ENCODE measurements around the gene PRR11. TPM values are rescaled to one million over a fixed set of nuclear protein-coding genes. Genes with fewer than 3 reads are reported as not detected.
A peak's percentile ranks its signal among the peaks of the same experiment; 100 is the strongest.
"Not testable (repeated sequence)": the region's sequence is repeated elsewhere in the genome, so short reads cannot be mapped to it uniquely, and the experiment has no call there.

PRR11 gene
- 22.0 and 22.9 TPM in 2 replicates for total RNA-seq (2014; rRNA removed; shearing (Covaris generic))
- polyA plus RNA-seq (2015; cell fraction: cytosol; rRNA removed) = 60.9 and 73.6 TPM in 2 replicates
- polyA plus RNA-seq (2015; cell fraction: nucleus; rRNA removed) = 12.6 and 14.6 TPM in 2 replicates

DNA sequence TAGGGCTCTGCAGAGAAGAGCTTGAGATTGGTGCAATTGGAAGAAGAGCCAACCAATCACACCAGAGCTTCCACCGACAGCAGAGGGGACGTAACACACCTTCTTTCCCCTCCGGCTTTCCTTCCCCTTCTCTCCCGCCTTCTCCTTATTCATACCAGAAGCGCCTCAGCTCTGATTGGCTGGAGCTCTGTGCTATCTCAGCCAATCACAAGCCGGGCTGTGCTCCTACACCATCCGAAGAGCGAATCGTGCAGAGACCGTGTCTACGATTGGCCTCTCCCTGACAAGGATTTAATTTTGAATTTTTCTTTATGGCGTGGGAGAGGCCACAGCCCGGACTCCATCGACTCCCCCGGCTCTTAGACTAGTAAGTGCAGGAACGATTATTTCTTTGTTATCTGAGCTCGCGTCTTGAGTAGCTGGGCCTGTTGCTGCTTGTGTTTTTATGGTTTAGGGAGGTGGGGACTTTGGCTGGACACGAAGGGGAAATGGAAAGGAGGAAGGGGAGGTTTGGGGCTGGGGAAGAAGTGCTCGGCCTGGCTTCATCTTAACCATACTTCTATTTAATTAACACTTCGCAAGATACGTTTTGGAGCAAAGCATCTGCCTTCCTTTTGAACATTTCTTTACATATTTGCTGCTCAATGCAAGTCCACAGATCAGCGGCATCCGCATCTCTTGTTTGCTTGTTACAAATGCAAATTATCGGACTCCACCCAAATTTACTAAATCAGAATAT, at the start of gene PRR11:
Gene PRR11, plus strand, starts transcription at position 308 of the 739 bp plus-strand sequence. CDS start 14,007 bp downstream, outside the sequence.
- in situ Hi-C loops (cut with HindIII; ENCODE audit: low pct_unique_long_range_greater_than_20kb, low sequenced_read_pairs) = no loop called here
- DNase-seq (ENCODE audit: low read depth, low spot score) = peak; percentile 100

DNA sequence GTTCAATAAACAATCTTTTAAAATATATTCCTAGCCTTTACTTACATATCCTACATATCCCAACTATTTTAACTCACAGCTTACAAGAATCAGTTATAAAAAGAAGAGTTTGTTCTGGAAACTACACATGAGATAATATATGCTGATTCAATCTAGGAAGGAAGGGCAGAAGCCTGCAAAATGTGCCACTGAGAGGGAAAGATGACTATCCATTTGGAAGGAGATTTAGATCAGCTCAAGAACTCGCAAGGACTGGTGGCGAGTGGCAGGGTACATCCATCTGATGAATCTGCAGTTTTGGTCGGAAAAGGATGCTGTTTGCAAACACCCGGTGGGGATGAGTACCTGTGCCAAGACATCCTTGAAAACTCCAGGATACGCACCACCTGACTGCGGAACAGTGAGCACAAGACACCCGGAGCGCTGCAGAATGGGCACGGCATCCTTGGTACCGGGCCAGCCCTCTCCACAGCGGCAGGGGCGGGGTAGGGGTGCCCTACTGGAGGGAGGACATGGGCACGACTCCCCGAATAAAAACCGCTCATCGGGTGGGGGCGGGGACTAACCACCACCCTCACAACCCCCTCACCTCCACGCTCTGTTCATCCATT, 49.6 kb upstream of the PRR11 start:
- peak; percentile 58 for DNase-seq (ENCODE audit: low read depth, low spot score)
- in situ Hi-C loops (cut with HindIII; ENCODE audit: low pct_unique_long_range_greater_than_20kb, low sequenced_read_pairs) = no loop called here

DNA sequence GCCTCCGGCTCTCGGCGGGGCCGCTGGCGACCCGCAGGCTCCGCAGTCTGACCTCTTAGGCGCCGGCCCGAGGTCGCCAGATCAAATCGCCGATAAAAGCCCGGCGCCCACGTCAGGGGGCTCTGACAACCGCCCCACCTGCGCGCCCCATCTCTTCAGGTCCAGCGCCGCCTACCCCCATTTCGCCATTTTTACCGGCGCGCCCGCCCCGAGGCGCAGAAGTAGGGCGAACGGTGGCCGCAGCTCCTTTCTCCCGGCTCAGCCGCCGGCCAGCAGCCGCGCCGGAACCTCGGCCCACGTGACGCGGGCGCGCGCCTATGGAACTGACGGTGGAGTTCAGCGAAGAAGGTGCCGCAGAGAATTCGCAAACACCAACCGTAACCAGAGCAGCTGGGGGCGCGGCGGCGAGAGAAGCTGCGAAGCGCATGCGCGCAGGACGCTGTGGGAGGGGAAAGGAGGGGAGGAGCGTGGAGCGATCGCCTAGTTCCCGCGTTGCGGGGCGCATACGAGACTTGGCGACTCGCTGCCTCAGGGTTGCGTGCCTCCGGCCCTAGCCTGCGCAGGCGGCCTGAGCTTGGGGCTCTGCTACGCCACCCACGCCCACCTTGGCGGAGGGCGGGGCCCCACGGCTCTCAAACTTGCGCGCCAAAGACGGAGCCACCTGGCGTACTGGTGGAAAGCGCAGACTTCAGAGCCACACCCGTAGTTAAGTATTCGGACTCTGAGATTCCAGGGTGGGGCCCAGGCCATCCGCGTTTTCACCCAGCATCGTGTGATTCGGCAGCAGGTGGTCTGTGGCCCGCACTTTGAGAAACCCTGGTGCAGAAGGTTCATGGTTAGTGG, 48.9 kb upstream of the PRR11 start, which contains the start of gene TRIM37:
Gene TRIM37, minus strand, starts transcription at position 418 of the 843 bp plus-strand sequence. CDS start 419 bp downstream, outside the sequence.
- in situ Hi-C loops (cut with HindIII; ENCODE audit: low pct_unique_long_range_greater_than_20kb, low sequenced_read_pairs) = no loop called here

DNA sequence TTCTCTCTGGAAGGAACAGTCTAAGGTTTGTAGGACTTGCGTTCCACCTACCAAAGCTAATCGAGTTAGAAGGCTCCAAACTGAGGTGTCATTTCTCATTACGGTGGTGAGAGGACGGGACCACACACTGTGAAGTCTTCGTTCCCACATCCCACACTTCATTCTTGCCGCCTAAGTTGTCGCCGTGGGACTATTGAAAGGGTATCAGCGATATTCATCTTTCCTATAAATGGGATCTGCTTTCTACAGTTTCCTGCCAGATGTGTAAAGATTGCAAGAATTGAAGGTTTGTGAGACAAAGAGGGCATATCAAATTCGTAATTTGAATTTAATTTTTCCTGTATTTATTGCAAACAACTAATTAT, 48.3 kb upstream of the PRR11 start:
- in situ Hi-C loops (cut with HindIII; ENCODE audit: low pct_unique_long_range_greater_than_20kb, low sequenced_read_pairs) = no loop called here
- no peak for DNase-seq (ENCODE audit: low read depth, low spot score)

More for the DNA sequence above, 48.9 kb upstream of the PRR11 start, which contains the start of gene TRIM37:
- peak; percentile 100 for DNase-seq (ENCODE audit: low read depth, low spot score)

DNA sequence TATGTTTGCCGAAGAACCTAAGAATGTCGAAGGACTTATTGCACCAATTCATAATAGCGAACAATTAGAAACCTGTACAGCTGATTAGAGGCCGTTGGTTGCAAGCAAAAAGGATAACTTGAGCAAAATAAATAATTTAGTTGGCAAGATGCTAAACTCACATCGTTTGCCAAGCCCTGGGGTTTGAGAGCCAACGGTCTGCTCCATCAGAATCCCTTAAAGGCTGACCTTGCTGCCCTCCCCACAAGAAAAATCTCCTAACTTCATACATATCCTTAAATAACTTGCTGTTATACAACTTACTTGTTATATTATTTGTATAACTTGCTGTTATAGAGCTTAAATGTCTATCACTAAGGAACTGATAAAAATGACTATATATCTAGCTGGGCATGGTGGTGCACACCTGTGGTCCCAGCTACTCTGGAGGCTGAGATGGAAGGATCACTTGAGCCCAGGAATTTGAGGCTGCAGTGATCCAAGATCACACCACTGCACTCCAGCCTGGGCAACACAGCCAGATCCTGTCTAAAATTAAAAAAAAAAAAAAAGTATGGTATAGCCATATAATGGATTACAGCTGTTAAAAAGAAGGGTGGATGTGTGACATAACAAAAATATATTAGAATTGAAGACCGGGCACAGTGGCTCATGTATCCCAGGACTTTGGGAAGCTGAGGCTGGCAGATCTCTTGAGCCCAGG, 47.0 kb upstream of the PRR11 start:
- DNase-seq (ENCODE audit: low read depth, low spot score) = no peak
- in situ Hi-C loops (cut with HindIII; ENCODE audit: low pct_unique_long_range_greater_than_20kb, low sequenced_read_pairs) = no loop called here

DNA sequence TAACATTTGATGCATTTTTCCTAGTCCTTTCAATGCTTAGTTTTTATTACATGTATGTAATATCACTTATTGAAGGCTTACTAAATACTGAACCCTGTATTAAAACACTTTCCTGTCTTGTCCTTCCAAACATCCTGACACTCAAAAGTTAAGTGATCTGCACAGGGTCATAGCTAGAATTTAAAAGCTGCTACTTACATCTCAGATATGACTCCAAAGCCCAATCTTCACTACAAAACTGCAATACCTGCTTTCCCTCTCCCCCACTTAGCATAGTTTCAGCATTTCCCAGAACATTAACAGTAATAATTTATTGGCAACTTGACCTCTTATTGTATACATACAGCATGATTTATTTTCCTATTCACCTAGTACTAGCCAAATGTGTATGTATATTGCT, 44.6 kb upstream of the PRR11 start:
- in situ Hi-C loops (cut with HindIII; ENCODE audit: low pct_unique_long_range_greater_than_20kb, low sequenced_read_pairs) = no loop called here

DNA sequence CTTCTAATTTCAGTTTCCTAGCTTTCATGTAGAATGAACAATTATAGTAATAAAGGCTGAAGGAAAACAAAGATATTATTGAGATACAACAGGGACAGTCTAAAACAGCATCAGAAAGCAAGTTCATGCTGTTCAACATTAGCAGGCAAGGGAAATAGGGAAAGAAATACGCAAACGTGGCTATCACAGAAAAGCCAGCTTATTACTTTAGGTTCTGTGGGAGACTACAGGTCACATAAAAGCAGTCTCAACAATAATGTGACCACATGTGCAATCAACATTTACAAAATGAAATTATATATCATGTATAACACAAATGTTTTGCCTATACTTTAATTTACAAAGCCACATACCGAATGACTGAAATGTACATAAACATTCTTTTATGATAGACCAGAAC, 44.0 kb upstream of the PRR11 start:
- no peak for DNase-seq (ENCODE audit: low read depth, low spot score)
- in situ Hi-C loops (cut with HindIII; ENCODE audit: low pct_unique_long_range_greater_than_20kb, low sequenced_read_pairs) = no loop called here

More for the DNA sequence above, 44.6 kb upstream of the PRR11 start:
- no peak for DNase-seq (ENCODE audit: low read depth, low spot score)

DNA sequence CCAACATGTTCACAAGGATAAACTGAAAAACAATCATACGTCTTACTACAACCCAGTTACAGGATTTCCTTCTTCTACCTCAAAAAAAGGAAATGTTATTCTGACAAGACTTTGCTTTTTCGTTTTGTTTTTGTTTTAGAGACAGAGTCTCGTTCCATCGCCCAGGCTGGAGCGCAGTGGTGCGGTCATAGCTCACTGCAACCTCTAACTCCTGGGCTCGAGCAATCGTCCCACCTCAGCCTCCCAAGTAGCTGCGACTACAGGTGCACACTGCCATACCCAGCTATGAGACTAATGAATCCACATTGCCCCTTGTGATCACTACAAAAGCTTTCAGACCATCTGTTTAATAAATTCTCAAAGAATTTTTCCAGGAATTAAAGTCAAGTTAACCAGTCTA, 40.1 kb upstream of the PRR11 start:
- in situ Hi-C loops (cut with HindIII; ENCODE audit: low pct_unique_long_range_greater_than_20kb, low sequenced_read_pairs) = no loop called here

DNA sequence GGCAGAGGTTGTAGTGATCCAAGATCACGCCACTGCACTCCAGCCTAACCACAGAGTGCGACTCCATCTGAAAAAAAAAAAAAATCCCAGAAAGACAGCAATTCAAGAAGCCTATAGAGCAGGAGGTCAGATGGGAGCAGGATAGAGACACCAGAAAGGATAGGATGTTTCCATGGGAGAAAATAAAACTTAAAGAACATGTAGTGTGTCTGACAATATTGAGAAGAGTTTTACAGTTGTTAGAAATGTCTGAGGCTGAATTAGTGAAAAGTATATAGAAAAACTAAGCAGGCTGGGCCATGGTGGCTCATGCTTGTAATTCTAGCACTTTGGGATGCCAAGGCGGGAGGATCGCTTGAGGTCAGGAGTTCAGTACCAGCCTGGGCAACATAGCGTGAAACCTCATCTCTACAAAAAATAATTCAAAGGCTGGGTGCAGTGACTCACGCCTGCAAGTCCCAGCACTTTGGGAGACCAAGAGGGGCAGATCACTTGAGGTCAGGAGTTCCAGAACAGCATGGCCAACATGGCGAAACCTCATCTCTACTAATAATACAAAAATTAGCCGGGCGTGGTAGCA, 33.6 kb upstream of the PRR11 start:
- DNase-seq (ENCODE audit: low read depth, low spot score) = no peak
- in situ Hi-C loops (cut with HindIII; ENCODE audit: low pct_unique_long_range_greater_than_20kb, low sequenced_read_pairs) = no loop called here

More for the DNA sequence above, 40.1 kb upstream of the PRR11 start:
- DNase-seq (ENCODE audit: low read depth, low spot score) = no peak

DNA sequence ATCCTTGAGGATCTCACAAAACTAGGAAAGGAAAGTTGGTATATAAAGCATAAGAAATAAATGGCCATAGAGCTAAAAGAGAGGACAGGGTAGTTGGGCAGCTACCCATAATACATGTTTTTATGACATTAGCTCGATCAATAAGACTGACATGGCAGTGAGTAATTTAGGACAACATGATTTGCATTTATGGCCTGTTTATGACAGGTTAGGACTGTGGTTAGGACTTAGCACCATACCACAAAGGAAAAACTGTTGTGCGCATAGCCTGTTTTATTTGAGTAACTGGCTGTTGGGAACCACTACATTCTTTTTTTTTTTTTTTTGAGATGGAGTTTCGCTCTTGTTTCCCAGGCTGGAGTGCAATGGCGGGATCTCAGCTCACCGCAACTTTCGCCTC, 30.9 kb upstream of the PRR11 start:
- no peak for DNase-seq (ENCODE audit: low read depth, low spot score)
- in situ Hi-C loops (cut with HindIII; ENCODE audit: low pct_unique_long_range_greater_than_20kb, low sequenced_read_pairs) = no loop called here

DNA sequence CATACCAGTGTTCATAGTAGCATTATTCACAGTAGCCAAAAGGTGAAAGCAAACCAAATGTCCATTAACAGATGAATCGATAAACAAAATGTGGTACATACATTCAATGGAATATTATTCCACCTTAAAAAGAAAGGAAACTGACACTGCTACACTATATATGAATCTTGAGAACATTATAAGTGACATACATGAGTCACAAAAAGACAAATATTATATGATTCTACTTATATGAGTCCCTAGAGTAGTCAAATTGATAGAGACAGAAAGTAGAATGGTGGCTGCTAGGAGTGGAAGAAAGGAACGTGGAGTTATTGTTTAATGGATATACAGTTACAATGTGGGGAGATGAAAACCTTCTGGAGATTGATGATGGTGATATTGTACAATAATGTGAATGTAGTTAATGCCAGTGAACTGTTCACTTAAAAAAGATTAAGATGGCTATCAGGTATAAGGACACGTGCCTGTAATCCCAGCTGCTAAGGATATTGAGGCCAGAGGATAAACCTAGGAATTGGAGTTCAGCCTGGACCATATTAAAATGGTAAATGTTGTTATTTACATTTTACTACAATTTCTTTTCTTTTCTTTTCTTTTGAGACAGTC, 28.6 kb upstream of the PRR11 start:
- DNase-seq (ENCODE audit: low read depth, low spot score) = no peak
- in situ Hi-C loops (cut with HindIII; ENCODE audit: low pct_unique_long_range_greater_than_20kb, low sequenced_read_pairs) = no loop called here

DNA sequence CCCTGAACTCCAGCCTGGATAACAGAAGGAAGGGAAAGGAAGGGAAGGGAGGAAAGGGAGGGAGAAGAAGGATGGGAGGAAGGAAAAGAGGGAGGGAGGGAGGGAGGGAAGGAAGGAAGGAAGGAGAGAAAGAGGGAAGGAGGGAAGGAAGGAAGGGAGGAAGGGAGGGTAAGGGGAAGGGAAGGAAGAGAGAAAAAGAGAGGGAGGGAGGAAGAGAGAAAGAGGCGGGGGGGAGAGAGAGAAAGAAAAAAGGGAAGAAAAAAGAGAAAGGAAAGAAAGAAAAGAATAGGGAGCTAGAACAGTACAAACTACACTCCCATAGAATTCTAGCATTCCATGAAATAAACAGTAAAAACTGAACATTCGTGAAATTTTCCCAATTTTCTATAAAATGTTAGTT, 25.7 kb upstream of the PRR11 start:
- DNase-seq (ENCODE audit: low read depth, low spot score) = no peak
- in situ Hi-C loops (cut with HindIII; ENCODE audit: low pct_unique_long_range_greater_than_20kb, low sequenced_read_pairs) = no loop called here

DNA sequence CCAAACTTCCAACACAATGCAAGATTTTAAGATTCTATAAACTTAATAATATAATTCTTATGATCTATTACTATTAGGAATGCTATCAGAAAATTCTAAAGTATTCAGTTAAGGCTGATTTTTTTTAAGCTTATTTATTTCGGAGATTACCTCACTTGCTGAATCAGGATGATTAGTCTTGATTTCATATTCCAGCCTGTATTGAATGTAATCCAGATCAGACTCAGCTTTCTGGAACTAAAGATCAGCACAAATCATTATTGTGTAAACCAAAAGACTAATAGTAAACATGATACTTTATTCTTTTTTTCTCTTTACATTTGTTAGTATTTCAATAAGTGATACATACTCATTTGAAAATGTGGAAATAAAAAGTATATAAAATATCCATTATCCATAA, 24.4 kb upstream of the PRR11 start:
- DNase-seq (ENCODE audit: low read depth, low spot score) = no peak
- in situ Hi-C loops (cut with HindIII; ENCODE audit: low pct_unique_long_range_greater_than_20kb, low sequenced_read_pairs) = no loop called here

DNA sequence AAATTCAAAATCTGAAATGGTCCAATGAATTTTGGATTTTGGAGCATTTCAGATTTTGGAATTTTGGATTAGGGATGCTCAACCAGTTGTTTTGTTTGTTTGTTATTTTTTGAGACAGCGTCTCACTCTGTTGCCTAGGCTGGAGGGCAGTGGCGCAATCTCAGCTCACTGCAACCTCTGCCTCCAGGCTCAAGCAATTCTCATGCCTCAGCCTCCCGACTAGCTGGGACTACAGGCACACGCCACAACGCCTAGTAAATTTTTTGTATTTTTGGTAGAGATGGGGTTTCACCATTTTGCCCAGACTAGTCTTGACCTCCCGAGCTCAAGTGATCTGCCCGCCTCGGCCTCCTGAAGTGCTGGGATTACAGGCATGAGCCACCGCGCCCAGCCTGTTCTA, 17.2 kb upstream of the PRR11 start:
- in situ Hi-C loops (cut with HindIII; ENCODE audit: low pct_unique_long_range_greater_than_20kb, low sequenced_read_pairs); DNase-seq (ENCODE audit: low read depth, low spot score): not testable (repeated sequence)

DNA sequence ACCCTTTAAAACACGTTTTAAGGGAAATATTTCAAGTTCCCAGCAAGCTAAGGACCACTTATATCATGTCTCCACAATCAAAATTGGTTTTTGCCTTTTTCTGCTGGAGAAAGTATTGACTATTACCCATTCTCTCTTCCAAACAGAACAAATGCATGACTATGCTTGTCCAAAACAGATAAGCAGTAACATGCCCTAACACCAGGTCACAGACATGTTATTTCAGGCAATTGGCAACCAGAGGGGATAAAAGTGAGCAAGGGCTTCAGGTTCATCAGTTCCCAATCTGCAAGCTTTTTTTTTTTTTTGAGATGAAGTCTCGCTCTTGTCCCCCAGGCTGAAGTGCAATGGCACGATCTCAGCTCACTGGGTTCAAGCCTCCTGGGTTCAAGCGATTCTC, 15.6 kb upstream of the PRR11 start:
- DNase-seq (ENCODE audit: low read depth, low spot score) = no peak
- in situ Hi-C loops (cut with HindIII; ENCODE audit: low pct_unique_long_range_greater_than_20kb, low sequenced_read_pairs) = no loop called here

DNA sequence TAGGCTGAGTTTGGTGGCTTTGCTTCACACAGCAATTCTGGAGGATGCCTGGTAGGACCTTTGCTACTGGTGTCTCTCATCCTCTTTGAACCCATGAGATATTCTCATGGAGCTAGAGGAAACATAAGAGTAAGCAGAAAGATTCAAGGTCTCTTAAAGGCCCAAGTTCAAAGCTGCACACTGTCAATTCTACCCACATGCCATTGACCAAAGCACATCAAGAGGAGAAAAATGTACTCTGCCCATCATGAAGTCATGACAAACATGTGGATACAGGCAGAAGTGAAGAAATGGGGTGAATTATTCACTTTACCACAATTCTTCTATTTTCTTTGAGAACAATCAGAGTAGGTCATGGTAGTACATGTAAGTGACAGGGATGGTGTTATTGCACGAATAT, 13.7 kb upstream of the PRR11 start:
- DNase-seq (ENCODE audit: low read depth, low spot score) = no peak
- in situ Hi-C loops (cut with HindIII; ENCODE audit: low pct_unique_long_range_greater_than_20kb, low sequenced_read_pairs) = no loop called here

DNA sequence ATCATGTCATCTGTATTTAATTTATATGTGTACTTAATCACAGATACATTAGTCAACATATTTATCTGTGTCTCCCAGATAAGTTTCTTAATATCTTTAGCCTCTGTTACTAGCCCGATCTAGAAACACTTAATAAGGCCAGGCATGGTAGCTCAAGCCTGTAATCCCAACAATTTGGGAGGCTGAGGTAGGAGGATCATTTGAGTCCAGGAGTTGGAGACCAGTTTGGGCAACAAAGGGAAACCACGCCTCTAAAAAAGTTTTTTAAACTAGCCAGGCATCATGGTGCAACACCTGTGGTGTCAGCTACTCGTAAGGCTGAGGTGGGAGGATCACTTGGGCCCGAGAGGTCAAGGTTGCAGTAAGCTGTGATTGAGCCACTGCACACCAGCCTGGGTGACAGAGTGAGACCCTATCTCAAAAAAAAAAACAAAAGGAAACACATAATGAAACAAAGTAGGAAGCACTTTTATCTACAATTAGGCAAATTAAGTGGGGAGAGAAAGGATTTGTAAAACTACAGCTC, 9.9 kb upstream of the PRR11 start:
- in situ Hi-C loops (cut with HindIII; ENCODE audit: low pct_unique_long_range_greater_than_20kb, low sequenced_read_pairs) = no loop called here
- DNase-seq (ENCODE audit: low read depth, low spot score) = no peak
